Tibial artery (tissue), 4 donors: ENCODE data around the gene ACAN.

Experiments used
- DNase-seq, 2 donors: peaks; one replicate each; pipeline ENCODE4 v3.0.0-alpha.2; 2019
- H3K27ac ChIP-seq, 2 donors: fragments of 200-600 bp; sonication (generic) in 1 of 2; 1 replicate in 1 of 2; 2 replicates in 1 of 2; pipeline ENCODE4 v1.5.1; 2018 to 2019; ENCODE audit warnings: mild to moderate bottlenecking in 1 of 2
- H3K27me3 ChIP-seq, 2 donors: fragments of 200-600 bp; sonication (generic) in 1 of 2; one replicate each; pipeline versions ENCODE4 v1.5.1 to v1.6.0; 2016 to 2019
- H3K36me3 ChIP-seq, 3 donors: fragments of 200-600 bp; sonication (generic) in 2 of 3; one replicate each; pipeline ENCODE4 v1.5.1; 2016 to 2019; ENCODE audit warnings: mild to moderate bottlenecking in 2 of 3
- H3K4me1 ChIP-seq, 4 donors: fragments of 200-600 bp; sonication (generic) in 2 of 4; 1 replicate in 3 of 4; 2 replicates in 1 of 4; pipeline ENCODE4 v1.5.1; 2016 to 2019
- H3K4me3 ChIP-seq, 2 donors: fragments of 200-600 bp; sonication (generic) in 1 of 2; 1 replicate in 1 of 2; 2 replicates in 1 of 2; pipeline ENCODE4 v1.5.1; 2018 to 2019; ENCODE audit warnings: mild to moderate bottlenecking in 2 of 2
- H3K9me3 ChIP-seq, 3 donors: fragments of 200-600 bp; sonication (generic) in 1 of 3; one replicate each; pipeline ENCODE4 v1.5.1; 2016 to 2019
- intact Hi-C: fragments of 100-400 bp; cut with DNase I; formaldehyde crosslinking; loops from one replicate; pipeline ENCODE4 v1.15.0; 2023; ENCODE audit warnings: low total_unique reads
- TF ChIP-seq, protein P1 (sequence below), 2 experiments: fragments of 200-600 bp in 1 of 2; fragments of 450-650 bp in 1 of 2; IDR thresholded peaks; one replicate each; pipeline ENCODE4 v1.5.1; 2017 to 2019; ENCODE audit warnings: antibody characterized with exemption in 2 of 2, mild to moderate bottlenecking in 1 of 2, moderate library complexity in 1 of 2

Gene ACAN

DNA sequence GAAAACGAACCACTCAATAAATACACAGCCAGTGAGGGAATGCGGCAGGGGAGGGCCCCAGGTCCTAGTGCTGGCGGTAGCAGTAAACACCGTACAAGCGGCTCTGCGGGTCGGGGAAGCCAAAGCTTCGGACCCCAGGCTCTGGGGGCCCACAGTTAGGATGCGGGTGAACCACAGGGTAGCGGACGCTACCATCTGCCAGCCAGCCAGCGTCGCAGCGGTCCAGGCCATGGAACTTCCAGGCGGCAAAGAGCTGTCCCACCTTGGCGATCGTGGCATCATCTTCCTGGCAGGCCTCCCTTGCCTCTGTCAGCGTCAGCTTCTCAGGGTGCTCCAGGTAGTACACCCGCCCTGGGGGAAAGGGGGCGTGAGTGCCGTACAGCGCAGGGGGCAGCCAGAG, 74.7 kb downstream of the ACAN start:
- Histone ChIP-seq H3K27ac (peak overlapping the region in 1 of 2 donors; percentile 37), H3K27me3 (no peaks in the 10 kb centered on the region)
- TF ChIP-seq, protein P1, sequence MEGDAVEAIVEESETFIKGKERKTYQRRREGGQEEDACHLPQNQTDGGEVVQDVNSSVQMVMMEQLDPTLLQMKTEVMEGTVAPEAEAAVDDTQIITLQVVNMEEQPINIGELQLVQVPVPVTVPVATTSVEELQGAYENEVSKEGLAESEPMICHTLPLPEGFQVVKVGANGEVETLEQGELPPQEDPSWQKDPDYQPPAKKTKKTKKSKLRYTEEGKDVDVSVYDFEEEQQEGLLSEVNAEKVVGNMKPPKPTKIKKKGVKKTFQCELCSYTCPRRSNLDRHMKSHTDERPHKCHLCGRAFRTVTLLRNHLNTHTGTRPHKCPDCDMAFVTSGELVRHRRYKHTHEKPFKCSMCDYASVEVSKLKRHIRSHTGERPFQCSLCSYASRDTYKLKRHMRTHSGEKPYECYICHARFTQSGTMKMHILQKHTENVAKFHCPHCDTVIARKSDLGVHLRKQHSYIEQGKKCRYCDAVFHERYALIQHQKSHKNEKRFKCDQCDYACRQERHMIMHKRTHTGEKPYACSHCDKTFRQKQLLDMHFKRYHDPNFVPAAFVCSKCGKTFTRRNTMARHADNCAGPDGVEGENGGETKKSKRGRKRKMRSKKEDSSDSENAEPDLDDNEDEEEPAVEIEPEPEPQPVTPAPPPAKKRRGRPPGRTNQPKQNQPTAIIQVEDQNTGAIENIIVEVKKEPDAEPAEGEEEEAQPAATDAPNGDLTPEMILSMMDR (IDR thresholded peaks at IDR 0.05) = no peak

DNA sequence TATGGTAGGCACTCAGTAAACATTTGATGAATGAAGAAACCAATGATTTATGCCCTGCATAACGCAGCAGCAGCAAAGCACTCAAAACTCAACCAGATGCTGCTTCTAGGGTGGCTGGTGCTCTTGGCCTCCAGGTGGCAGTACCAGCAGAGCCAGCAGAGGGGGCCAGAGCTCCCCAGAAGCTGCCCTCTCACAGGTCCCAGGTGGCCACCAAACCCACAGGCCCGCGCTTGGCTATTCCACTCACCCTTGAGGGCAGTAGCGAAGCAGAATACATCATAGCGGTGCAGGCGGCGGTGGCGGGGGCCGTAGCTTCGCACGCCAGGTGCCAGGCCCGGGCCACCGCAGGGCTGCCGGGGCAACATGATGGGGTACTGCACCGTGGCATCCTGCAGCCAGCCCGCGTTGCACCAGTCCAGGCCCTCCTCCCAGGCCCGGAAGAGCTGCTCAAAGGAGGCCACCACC, 75.5 kb downstream of the ACAN start:
- no peaks in the 10 kb centered on the region for H3K9me3 ChIP-seq
- DNase-seq = no peak
- peak overlapping the region in 1 of 2 donors; percentile 37 for H3K27ac ChIP-seq
- peaks cover 5 to 41% (median 20%) of the 10 kb centered on the region in 3 donors for H3K36me3 ChIP-seq
- H3K27me3 ChIP-seq = no peaks in the 10 kb centered on the region
- no peak overlapping the region for H3K4me3 ChIP-seq
- H3K4me1 ChIP-seq = peaks cover 0 to 60% (median 10%) of the 10 kb centered on the region in 4 donors
- intact Hi-C loops = no loop called here
- TF ChIP-seq, protein P1 (IDR thresholded peaks at IDR 0.05) = peak; percentile 42 to 61

More for the DNA sequence above, 74.7 kb downstream of the ACAN start:
- Histone ChIP-seq H3K9me3 (no peaks in the 10 kb centered on the region), H3K4me1 (peaks cover 0 to 55% (median 10%) of the 10 kb centered on the region in 4 donors), H3K4me3 (no peak overlapping the region), H3K36me3 (peaks cover 4 to 37% (median 20%) of the 10 kb centered on the region in 3 donors)
- no peak for DNase-seq
- intact Hi-C loops = no loop called here

DNA sequence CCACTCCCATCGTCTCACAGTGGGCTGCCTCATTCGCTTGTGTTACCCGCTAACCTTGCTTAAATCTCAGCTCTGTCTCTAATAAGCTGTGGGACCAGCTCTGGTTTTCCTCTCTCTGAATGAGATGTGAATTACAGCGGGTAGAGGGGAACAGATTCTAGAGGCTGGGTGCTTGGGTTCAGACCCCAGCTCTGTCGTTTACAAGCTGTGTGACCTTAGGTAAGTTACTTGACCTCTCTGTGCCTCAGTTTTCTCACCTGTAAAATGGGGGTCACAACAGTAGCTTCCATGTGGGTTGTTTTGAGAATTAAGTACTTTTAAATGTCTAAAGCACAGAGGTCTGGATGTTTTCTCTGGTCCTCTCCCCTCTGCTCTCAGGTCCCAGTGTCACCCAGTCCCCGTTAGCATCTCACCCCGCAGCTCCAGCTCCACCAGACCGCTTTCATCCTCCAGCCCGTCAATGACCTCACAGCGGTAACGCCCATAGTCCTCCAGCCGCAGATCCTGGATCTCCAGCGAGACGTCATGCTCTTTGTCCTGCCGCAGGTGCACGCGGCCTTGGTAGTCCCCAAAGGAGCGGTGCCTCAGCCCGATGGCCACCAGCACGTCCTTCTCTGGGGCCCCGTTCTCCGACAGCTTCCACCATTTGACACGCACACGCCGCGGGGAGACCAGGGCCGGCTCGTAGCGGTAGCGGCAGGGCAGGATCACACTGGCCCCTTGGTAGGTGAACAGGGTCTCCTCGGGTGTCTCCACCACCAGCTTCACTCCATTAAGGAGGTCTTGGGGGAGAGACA, 77.9 kb downstream of the ACAN start:
- TF ChIP-seq, protein P1 (IDR thresholded peaks at IDR 0.05) = no peak

DNA sequence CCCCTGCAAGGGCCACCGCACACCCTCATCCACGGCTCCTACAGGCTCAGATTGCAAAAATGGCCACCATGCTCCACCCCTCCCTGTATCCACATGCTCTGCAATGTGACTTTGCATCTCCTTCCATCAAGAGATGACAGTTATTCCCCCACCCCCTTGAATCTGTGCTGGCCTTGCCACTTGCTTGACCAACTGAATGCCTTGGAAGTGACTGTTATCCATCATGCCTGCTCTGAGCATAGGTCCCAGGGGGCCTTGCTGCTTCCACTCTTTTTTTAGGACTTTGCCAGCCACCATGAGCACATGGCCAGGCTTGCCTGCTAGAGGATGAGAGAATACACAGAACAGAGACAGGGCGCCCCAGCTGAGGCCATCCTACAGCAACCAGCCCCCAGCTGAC, 78.5 kb downstream of the ACAN start:
- TF ChIP-seq, protein P1 (IDR thresholded peaks at IDR 0.05) = no peak
- H3K4me1 ChIP-seq = peaks cover 0 to 34% (median 0%) of the 10 kb centered on the region in 4 donors
- no peak for DNase-seq
- no peak overlapping the region for H3K27ac ChIP-seq
- peaks cover 8 to 70% (median 27%) of the 10 kb centered on the region in 3 donors for H3K36me3 ChIP-seq
- no peaks in the 10 kb centered on the region for H3K9me3 ChIP-seq
- intact Hi-C loops = no loop called here
- H3K27me3 ChIP-seq = no peaks in the 10 kb centered on the region
- H3K4me3 ChIP-seq = no peak overlapping the region

More for the DNA sequence above, 77.9 kb downstream of the ACAN start:
- H3K4me1 ChIP-seq = peaks cover 0 to 36% (median under 1%) of the 10 kb centered on the region in 4 donors
- H3K27me3 ChIP-seq = no peaks in the 10 kb centered on the region
- H3K9me3 ChIP-seq = no peaks in the 10 kb centered on the region
- H3K36me3 ChIP-seq = peaks cover 8 to 65% (median 21%) of the 10 kb centered on the region in 3 donors
- intact Hi-C loops = no loop called here
- no peak for DNase-seq
- H3K27ac ChIP-seq = no peak overlapping the region
- no peak overlapping the region for H3K4me3 ChIP-seq

DNA sequence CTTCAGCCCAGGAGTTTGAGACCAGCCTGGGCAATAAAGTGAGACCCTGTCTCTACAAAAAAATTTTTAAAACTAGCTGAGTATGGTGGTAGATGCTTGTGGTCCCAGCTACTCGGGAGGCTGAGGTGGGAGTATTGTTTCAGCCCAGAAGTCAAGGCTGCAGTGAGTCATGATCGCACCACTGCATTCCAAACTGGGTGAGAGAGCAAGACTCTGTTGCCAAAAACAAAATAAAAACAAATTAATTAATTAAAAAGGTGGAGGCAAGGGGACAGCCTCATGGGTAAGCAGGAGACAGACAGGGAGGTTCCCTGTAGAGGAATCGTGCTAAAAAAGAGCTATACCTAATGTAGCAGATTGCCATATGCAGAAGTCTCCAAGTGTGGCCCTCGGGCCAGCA, 79.5 kb downstream of the ACAN start:
- no peak for DNase-seq
- peaks cover 0 to 27% (median 0%) of the 10 kb centered on the region in 4 donors for H3K4me1 ChIP-seq
- TF ChIP-seq, protein P1 (IDR thresholded peaks at IDR 0.05) = no peak
- intact Hi-C loops = no loop called here
- no peak overlapping the region for H3K27ac ChIP-seq
- H3K27me3 ChIP-seq = no peaks in the 10 kb centered on the region
- no peak overlapping the region for H3K4me3 ChIP-seq
- H3K9me3 ChIP-seq = no peaks in the 10 kb centered on the region
- H3K36me3 ChIP-seq = peaks cover 8 to 71% (median 31%) of the 10 kb centered on the region in 3 donors
